ENCODE measurements around the gene TUT7. TPM values are rescaled to one million over a fixed set of nuclear protein-coding genes. Genes with fewer than 3 reads are reported as not detected.

The TUT7 gene
- total and polyA plus RNA-seq, 2 experiments from 2014 or later, result 21.4 to 23.8 TPM

DNA sequence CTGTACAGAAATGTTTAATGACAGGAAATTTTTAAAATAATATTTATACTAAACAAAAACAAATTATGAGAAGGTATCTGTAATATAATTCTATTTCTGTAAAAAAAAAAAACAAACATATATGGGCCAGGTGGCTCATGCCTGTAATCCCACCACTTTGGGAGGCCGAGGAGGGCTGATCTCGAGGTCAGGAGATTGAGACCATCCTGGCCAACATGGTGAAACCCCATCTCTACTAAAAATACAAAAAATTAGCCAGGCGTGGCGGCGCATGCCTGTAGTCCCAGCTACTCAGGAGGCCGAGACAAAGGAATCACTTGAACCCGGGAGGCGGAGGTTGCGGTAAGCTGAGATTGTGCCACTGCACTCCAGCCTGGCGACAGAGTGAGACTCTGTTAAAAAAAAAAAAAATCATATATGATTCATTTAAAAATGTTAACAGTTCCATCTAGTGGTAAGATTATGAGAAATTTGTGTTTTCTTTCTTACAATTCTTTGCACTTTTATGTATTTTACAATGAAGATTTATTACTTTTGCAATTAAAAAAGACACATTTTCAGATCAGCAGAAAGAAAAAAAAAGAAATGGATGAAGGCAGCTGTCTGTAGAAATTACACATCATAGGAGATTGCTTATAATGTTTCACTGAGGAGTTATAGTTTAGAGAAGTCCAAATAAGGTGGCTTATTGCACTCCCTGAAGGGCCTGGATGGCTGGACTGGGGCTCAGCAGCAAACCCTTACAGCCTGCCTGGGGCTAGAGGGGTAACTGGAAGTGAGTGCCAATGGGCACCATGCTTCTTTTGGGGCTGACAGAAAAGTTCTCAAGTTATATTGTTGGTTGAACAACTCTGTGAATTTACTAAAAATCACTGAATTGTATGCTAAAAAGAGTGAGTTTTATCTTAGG is 115.1 kb downstream of the TUT7 start (continued):
- TF ChIP-seq, protein P1, sequence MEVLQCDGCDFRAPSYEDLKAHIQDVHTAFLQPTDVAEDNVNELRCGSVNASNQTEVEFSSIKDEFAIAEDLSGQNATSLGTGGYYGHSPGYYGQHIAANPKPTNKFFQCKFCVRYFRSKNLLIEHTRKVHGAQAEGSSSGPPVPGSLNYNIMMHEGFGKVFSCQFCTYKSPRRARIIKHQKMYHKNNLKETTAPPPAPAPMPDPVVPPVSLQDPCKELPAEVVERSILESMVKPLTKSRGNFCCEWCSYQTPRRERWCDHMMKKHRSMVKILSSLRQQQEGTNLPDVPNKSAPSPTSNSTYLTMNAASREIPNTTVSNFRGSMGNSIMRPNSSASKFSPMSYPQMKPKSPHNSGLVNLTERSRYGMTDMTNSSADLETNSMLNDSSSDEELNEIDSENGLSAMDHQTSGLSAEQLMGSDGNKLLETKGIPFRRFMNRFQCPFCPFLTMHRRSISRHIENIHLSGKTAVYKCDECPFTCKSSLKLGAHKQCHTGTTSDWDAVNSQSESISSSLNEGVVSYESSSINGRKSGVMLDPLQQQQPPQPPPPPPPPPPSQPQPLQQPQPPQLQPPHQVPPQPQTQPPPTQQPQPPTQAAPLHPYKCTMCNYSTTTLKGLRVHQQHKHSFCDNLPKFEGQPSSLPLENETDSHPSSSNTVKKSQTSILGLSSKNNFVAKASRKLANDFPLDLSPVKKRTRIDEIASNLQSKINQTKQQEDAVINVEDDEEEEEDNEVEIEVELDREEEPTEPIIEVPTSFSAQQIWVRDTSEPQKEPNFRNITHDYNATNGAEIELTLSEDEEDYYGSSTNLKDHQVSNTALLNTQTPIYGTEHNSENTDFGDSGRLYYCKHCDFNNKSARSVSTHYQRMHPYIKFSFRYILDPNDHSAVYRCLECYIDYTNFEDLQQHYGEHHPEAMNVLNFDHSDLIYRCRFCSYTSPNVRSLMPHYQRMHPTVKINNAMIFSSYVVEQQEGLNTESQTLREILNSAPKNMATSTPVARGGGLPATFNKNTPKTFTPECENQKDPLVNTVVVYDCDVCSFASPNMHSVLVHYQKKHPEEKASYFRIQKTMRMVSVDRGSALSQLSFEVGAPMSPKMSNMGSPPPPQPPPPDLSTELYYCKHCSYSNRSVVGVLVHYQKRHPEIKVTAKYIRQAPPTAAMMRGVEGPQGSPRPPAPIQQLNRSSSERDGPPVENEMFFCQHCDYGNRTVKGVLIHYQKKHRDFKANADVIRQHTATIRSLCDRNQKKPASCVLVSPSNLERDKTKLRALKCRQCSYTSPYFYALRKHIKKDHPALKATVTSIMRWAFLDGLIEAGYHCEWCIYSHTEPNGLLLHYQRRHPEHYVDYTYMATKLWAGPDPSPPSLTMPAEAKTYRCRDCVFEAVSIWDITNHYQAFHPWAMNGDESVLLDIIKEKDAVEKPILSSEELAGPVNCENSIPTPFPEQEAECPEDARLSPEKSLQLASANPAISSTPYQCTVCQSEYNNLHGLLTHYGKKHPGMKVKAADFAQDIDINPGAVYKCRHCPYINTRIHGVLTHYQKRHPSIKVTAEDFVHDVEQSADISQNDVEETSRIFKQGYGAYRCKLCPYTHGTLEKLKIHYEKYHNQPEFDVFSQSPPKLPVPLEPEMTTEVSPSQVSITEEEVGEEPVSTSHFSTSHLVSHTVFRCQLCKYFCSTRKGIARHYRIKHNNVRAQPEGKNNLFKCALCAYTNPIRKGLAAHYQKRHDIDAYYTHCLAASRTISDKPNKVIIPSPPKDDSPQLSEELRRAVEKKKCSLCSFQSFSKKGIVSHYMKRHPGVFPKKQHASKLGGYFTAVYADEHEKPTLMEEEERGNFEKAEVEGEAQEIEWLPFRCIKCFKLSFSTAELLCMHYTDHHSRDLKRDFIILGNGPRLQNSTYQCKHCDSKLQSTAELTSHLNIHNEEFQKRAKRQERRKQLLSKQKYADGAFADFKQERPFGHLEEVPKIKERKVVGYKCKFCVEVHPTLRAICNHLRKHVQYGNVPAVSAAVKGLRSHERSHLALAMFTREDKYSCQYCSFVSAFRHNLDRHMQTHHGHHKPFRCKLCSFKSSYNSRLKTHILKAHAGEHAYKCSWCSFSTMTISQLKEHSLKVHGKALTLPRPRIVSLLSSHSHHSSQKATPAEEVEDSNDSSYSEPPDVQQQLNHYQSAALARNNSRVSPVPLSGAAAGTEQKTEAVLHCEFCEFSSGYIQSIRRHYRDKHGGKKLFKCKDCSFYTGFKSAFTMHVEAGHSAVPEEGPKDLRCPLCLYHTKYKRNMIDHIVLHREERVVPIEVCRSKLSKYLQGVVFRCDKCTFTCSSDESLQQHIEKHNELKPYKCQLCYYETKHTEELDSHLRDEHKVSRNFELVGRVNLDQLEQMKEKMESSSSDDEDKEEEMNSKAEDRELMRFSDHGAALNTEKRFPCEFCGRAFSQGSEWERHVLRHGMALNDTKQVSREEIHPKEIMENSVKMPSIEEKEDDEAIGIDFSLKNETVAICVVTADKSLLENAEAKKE (CRISPR knock-in tag; IDR thresholded peaks at IDR 0.05), result no peak

Small RNAs within 50 kb of the gene (small RNA-seq; reads per million reads assigned to genes)
- gene RN7SKP264 (ENCODE audit: low replicate concordance), result 0.07 reads per million

Other genes with a start within 250 kb of the TUT7 start
- 0.12 TPM in 1 of 2 replicates, not detected in the other for gene C9orf153, start 94.8 kb downstream of the TUT7 start, total RNA-seq (2014; rRNA removed; shearing (Covaris generic))
- gene C9orf153, start 94.8 kb downstream of the TUT7 start, polyA plus RNA-seq (2016; fragmentation: Nextera tagmentation; extraction: Ambion mirVana), result 0.24 and 0.29 TPM in 2 replicates
- 61.0 and 65.4 TPM in 2 replicates for gene ISCA1, start 71.9 kb downstream of the TUT7 start, total RNA-seq (2014; rRNA removed; shearing (Covaris generic))
- 43.7 and 54.9 TPM in 2 replicates for gene ISCA1, start 71.9 kb downstream of the TUT7 start, polyA plus RNA-seq (2016; fragmentation: Nextera tagmentation; extraction: Ambion mirVana)

All from GM23338 (cell line).